IMR-90 (cell line): ENCODE data around the gene TRMT11. TPM values are rescaled to one million over a fixed set of nuclear protein-coding genes. Genes with fewer than 3 reads are reported as not detected.

Source experiments
- ATAC-seq: fragments of 200-7000 bp; cut with Tn5 transposase; 2 replicates; pipeline ENCODE4 v1.9.1; 2020; ENCODE audit warnings: low read depth, mild to moderate bottlenecking, moderate library complexity
- BruUV-seq: library from RNA; stranded (reverse); fragments of 400-500 nt; replicated peaks from 2 replicates; lab custom pipeline; 2021; lab: Mats Ljungman, UMichigan
- CTCF ChIA-PET: fragments of 300-600 bp; formaldehyde crosslinking; extraction: SDS; loops from one replicate; lab custom pipeline; 2021; ENCODE audit warnings: antibody characterized with exemption; lab: Yijun Ruan, JAX
- POLR2A ChIA-PET: fragments of 300-600 bp; sonication (Branson Sonifier 250); formaldehyde crosslinking; loops from one replicate; lab custom pipeline; 2022; ENCODE audit warnings: antibody characterized with exemption; ENCODE audit not compliant: unreplicated experiment; lab: Charles Lee
- DNase-seq: peaks from one replicate; pipeline ENCODE4 v3.0.0; 2013
- H2AFZ ChIP-seq: replicated peaks from 2 replicates; pipeline ENCODE3; 2013; ENCODE audit warnings: low read length, mild to moderate bottlenecking; ENCODE audit not compliant: poor library complexity
- H2AK5ac ChIP-seq: 2 replicates; pipeline ENCODE4 v1.6.1; 2013; ENCODE audit warnings: low read depth, low read length, inconsistent platforms
- H2AK9ac ChIP-seq: replicated peaks from 2 replicates; pipeline ENCODE3; 2013; ENCODE audit warnings: mild to moderate bottlenecking, low read depth, low read length, moderate library complexity; ENCODE audit not compliant: poor library complexity
- H2BK120ac ChIP-seq: 2 replicates; pipeline ENCODE4 v1.6.1; 2013; ENCODE audit warnings: low read depth, low read length, inconsistent platforms
- H2BK15ac ChIP-seq: 3 replicates; pipeline ENCODE4 v1.6.1; 2013; ENCODE audit warnings: low read depth, low read length, inconsistent platforms
- H2BK20ac ChIP-seq: 2 replicates; pipeline ENCODE4 v1.6.1; 2013; ENCODE audit warnings: low read depth, mild to moderate bottlenecking, inconsistent platforms, low read length, moderate library complexity
- H2BK5ac ChIP-seq: 2 replicates; pipeline ENCODE4 v1.6.1; 2013; ENCODE audit warnings: mild to moderate bottlenecking, low read depth, low read length, inconsistent platforms; ENCODE audit not compliant: poor library complexity, severe bottlenecking
- H3K14ac ChIP-seq: replicated peaks from 2 replicates; pipeline ENCODE4 v1.6.1; 2013; ENCODE audit warnings: low read depth, low read length, inconsistent platforms
- H3K18ac ChIP-seq: 2 replicates; pipeline ENCODE4 v1.6.1; 2013; ENCODE audit warnings: low read depth, low read length, control low read depth
- H3K23ac ChIP-seq: 2 replicates; pipeline ENCODE4 v1.6.1; 2013; ENCODE audit warnings: low read depth, low read length, inconsistent platforms
- H3K27ac ChIP-seq: 2 replicates; pipeline ENCODE4 v1.5.1; 2013; ENCODE audit warnings: mild to moderate bottlenecking, control low read depth, low read length; ENCODE audit not compliant: insufficient read depth
- H3K27me3 ChIP-seq: 2 replicates; pipeline ENCODE4 v1.6.1; 2013; ENCODE audit warnings: low read length; ENCODE audit not compliant: control insufficient read depth, insufficient read depth
- H3K36me3 ChIP-seq: 2 replicates; pipeline ENCODE4 v1.6.1; 2013; ENCODE audit warnings: low read length, mixed read lengths; ENCODE audit not compliant: control insufficient read depth, insufficient read depth
- H3K4ac ChIP-seq: 2 replicates; pipeline ENCODE4 v1.6.1; 2013; ENCODE audit warnings: low read depth, low read length, inconsistent platforms
- H3K4me1 ChIP-seq: 2 replicates; pipeline ENCODE4 v1.6.1; 2013; ENCODE audit warnings: low read length, mixed read lengths; ENCODE audit not compliant: control insufficient read depth, insufficient read depth
- H3K4me2 ChIP-seq: 2 replicates; pipeline ENCODE4 v1.6.1; 2013; ENCODE audit warnings: low read depth, mild to moderate bottlenecking, control low read depth, low read length, moderate library complexity
- H3K4me3 ChIP-seq: 2 replicates; pipeline ENCODE4 v1.5.1; 2013; ENCODE audit warnings: low read depth, mild to moderate bottlenecking, control low read depth, low read length, moderate library complexity; ENCODE audit not compliant: insufficient read depth
- H3K56ac ChIP-seq: 2 replicates; pipeline ENCODE4 v1.6.1; 2013; ENCODE audit warnings: low read length, inconsistent platforms; ENCODE audit not compliant: insufficient read depth; ENCODE audit errors: extremely low read depth
- H3K79me1 ChIP-seq, 2 experiments: 2 replicates each; pipeline ENCODE4 v1.6.1; 2013; ENCODE audit warnings: low read length in 2 of 2, inconsistent platforms in 1 of 2, low read depth in 1 of 2
- H3K9ac ChIP-seq: 2 replicates; pipeline ENCODE4 v1.6.1; 2013; ENCODE audit warnings: low read depth, low read length, control low read depth
- H3K9me1 ChIP-seq: 2 replicates; pipeline ENCODE4 v1.6.1; 2013; ENCODE audit warnings: low read length, inconsistent platforms; ENCODE audit not compliant: insufficient read depth
- H3K9me3 ChIP-seq: 2 replicates; pipeline ENCODE4 v1.6.1; 2013; ENCODE audit warnings: low read length; ENCODE audit not compliant: control insufficient read depth, insufficient read depth
- H4K20me1 ChIP-seq: 2 replicates; pipeline ENCODE4 v1.6.1; 2013; ENCODE audit warnings: low read length, inconsistent platforms; ENCODE audit not compliant: insufficient read depth
- H4K5ac ChIP-seq: 2 replicates; pipeline ENCODE4 v1.6.1; 2013; ENCODE audit warnings: mild to moderate bottlenecking, low read depth, low read length, control low read depth
- H4K8ac ChIP-seq, 2 experiments: 2 replicates each; pipeline ENCODE4 v1.6.1; 2013; ENCODE audit warnings: low read depth in 2 of 2, low read length in 2 of 2, control low read depth in 1 of 2, inconsistent platforms in 1 of 2
- H4K91ac ChIP-seq: 2 replicates; pipeline ENCODE4 v1.6.1; 2013; ENCODE audit warnings: low read depth, low read length, inconsistent platforms; ENCODE audit not compliant: insufficient read depth
- POLR2A ChIP-seq: IDR thresholded peaks from 2 replicates; pipeline ENCODE4 v1.6.1; 2012; ENCODE audit warnings: mild to moderate bottlenecking, low read depth, low read length
- WGBS, 2 experiments: methylation state at CpG; one replicate each; pipeline versions ENCODE4 v1.1.5 to v1.1.7; 2013; ENCODE audit warnings: missing lambda C conversion rate in 2 of 2; ENCODE audit not compliant: insufficient read length in 1 of 2; ENCODE audit errors: extremely low coverage in 2 of 2; 5-methylcytosine and 5-hydroxymethylcytosine counted together
- dilution Hi-C: fragments of 300-500 bp; cut with HindIII; formaldehyde crosslinking; loops from one replicate; pipeline ENCODE4 v1.14.3; 2018; ENCODE audit warnings: low sequenced_read_pairs; ENCODE audit not compliant: unreplicated experiment
- in situ Hi-C: fragments of 300-500 bp; cut with MboI; formaldehyde crosslinking; loops from 3 replicates; pipeline ENCODE4 v1.14.3; 2019; ENCODE audit warnings: low sequenced_read_pairs, inconsistent platforms, mixed read lengths
- intact Hi-C: fragments of 100-400 bp; cut with micrococcal nuclease; formaldehyde crosslinking; loops from 2 replicates; pipeline ENCODE4 v1.10.0; 2022
- polyA plus RNA-seq, 3 experiments: library from polyadenylated mRNA; depleted of rRNA; stranded (reverse); fragments of >200 nt; gene quantifications; 2 replicates each; pipeline ENCODE4 v1.2.3, GENCODE V29; 2012; ENCODE audit warnings: low replicate concordance in 1 of 3
- total RNA-seq: library from RNA; depleted of rRNA; stranded (reverse); fragments of >200 nt; gene quantifications from 2 replicates; pipeline ENCODE4 v1.2.3, GENCODE V29; 2012

TRMT11 gene
- total and polyA plus RNA-seq, 2 of the 4 experiments (the other 2 are of a cell fraction) = 14.3 to 19.0 TPM

- in situ Hi-C loops = no loop called here
- H2BK5ac ChIP-seq = no peak overlapping the region
- ATAC-seq = no peak
Observed at GRCh38 chr6:126069449-126069848, 83.1 kb downstream of the TRMT11 start.

More at GRCh38 chr6:126069449-126069848, 83.1 kb downstream of the TRMT11 start:
- Histone ChIP-seq H3K4me2 (no peak overlapping the region), H3K14ac (no peak overlapping the region), H4K20me1 (no peaks in the 10 kb centered on the region), H2BK20ac (no peak overlapping the region), H3K27ac (no peak overlapping the region), H3K79me1 (no peaks in the 10 kb centered on the region), H2BK120ac (no peak overlapping the region), H2AFZ (no peak overlapping the region), H4K8ac (no peak overlapping the region), H2BK15ac (no peak overlapping the region), H2AK9ac (no peak overlapping the region), H3K9ac (no peak overlapping the region), H4K91ac (no peak overlapping the region), H3K56ac (no peak overlapping the region), H3K23ac (no peak overlapping the region), H2AK5ac (no peak overlapping the region), H3K36me3 (no peaks in the 10 kb centered on the region), H3K9me3 (no peaks in the 10 kb centered on the region), H3K18ac (no peak overlapping the region), H4K5ac (no peak overlapping the region), H3K4me1 (no peaks in the 10 kb centered on the region), H3K4ac (no peak overlapping the region), H3K9me1 (no peaks in the 10 kb centered on the region), H3K27me3 (no peaks in the 10 kb centered on the region), H3K4me3 (no peak overlapping the region)
- POLR2A ChIA-PET = no interaction called here
- intact Hi-C loops = no loop called here
- 58% methylated on average over 4 of the region's 6 CpGs; no CpG with 5 or more reads in 1 of the 2 experiments for WGBS, 2 experiments
- dilution Hi-C loops = no loop called here
- no peak for DNase-seq
- CTCF ChIA-PET = no interaction called here
- BruUV-seq = no TSS peak
- TF ChIP-seq POLR2A = no peak
